Astrocyte (in vitro differentiated cells and primary cell): Measurements from ENCODE around the gene NPB. TPM values are rescaled to one million over a fixed set of nuclear protein-coding genes. Genes with fewer than 3 reads are reported as not detected.

Experiments
- DNase-seq: peaks from one replicate; pipeline ENCODE4 v3.0.0-alpha.2; 2010; ENCODE audit warnings: low read depth
- FAIRE-seq: peaks from 2 replicates; lab custom pipeline; 2011; peaks lifted over from hg19 to GRCh38; lab: Jason Lieb, UNC
- H2AFZ ChIP-seq: 2 replicates; pipeline ENCODE4 v1.6.0; 2012; ENCODE audit warnings: low read depth, low read length, inconsistent platforms
- H3K27ac ChIP-seq: 2 replicates; pipeline ENCODE4 v1.5.1; 2011; ENCODE audit warnings: low read depth, low read length, inconsistent platforms
- H3K27me3 ChIP-seq: 2 replicates; pipeline ENCODE4 v1.6.0; 2011; ENCODE audit warnings: low read length, inconsistent platforms; ENCODE audit not compliant: insufficient read depth
- H3K36me3 ChIP-seq: 2 replicates; pipeline ENCODE4 v1.5.1; 2011; ENCODE audit warnings: low read length, inconsistent platforms; ENCODE audit not compliant: insufficient read depth
- H3K4me1 ChIP-seq: 2 replicates; pipeline ENCODE4 v1.5.1; 2011; ENCODE audit warnings: low read length, inconsistent platforms; ENCODE audit not compliant: insufficient read depth
- H3K4me2 ChIP-seq: 2 replicates; pipeline ENCODE4 v1.6.0; 2012; ENCODE audit warnings: low read length, inconsistent platforms
- H3K4me3 ChIP-seq: 2 replicates; pipeline ENCODE4 v1.5.1; 2011; ENCODE audit warnings: low read depth, mild to moderate bottlenecking, low read length, inconsistent platforms; ENCODE audit not compliant: insufficient read depth
- H3K79me2 ChIP-seq: 2 replicates; pipeline ENCODE4 v1.6.0; 2012; ENCODE audit warnings: mild to moderate bottlenecking, low read length, inconsistent platforms; ENCODE audit not compliant: insufficient read depth
- H3K9ac ChIP-seq: 2 replicates; pipeline ENCODE4 v1.6.0; 2012; ENCODE audit warnings: mild to moderate bottlenecking, low read length, inconsistent platforms
- H3K9me3 ChIP-seq: 2 replicates; pipeline ENCODE4 v1.5.1; 2012; ENCODE audit warnings: low read depth, mild to moderate bottlenecking, low read length, inconsistent platforms; ENCODE audit not compliant: insufficient read depth
- H4K20me1 ChIP-seq: 2 replicates; pipeline ENCODE4 v1.6.0; 2012; ENCODE audit warnings: low read length, inconsistent platforms; ENCODE audit not compliant: insufficient read depth
- H3K27ac Mint-ChIP-seq: one replicate; pipeline ENCODE4 v1.8.0; 2021; ENCODE audit warnings: mild to moderate bottlenecking, mixed read lengths; ENCODE audit not compliant: unreplicated experiment
- H3K27me3 Mint-ChIP-seq: one replicate; pipeline ENCODE4 v1.8.0; 2021; ENCODE audit warnings: low read depth, mixed read lengths; ENCODE audit not compliant: unreplicated experiment
- H3K36me3 Mint-ChIP-seq: one replicate; pipeline ENCODE4 v1.8.0; 2021; ENCODE audit warnings: low read depth, mixed read lengths; ENCODE audit not compliant: unreplicated experiment
- H3K4me1 Mint-ChIP-seq: one replicate; pipeline ENCODE4 v1.8.0; 2021; ENCODE audit warnings: low read depth, mixed read lengths; ENCODE audit not compliant: unreplicated experiment
- H3K4me3 Mint-ChIP-seq: one replicate; pipeline ENCODE4 v1.8.0; 2021; ENCODE audit warnings: mild to moderate bottlenecking, moderate library complexity, mixed read lengths; ENCODE audit not compliant: unreplicated experiment
- H3K9me3 Mint-ChIP-seq: one replicate; pipeline ENCODE4 v1.8.0; 2021; ENCODE audit warnings: mild to moderate bottlenecking, mixed read lengths; ENCODE audit not compliant: unreplicated experiment
- EZH2 ChIP-seq: IDR thresholded peaks from 2 replicates; pipeline ENCODE4 v1.6.1; 2012; ENCODE audit warnings: mild to moderate bottlenecking, low read length, inconsistent platforms; ENCODE audit not compliant: insufficient read depth
- total RNA-seq: library from RNA; stranded (reverse); gene quantifications from 2 replicates; pipeline ENCODE4 v1.2.1, GENCODE V29; 2021
- TF ChIP-seq, protein P1 (sequence below): IDR thresholded peaks from 2 replicates; pipeline ENCODE4 v1.5.1; 2011; ENCODE audit warnings: low read depth, mild to moderate bottlenecking, inconsistent platforms, low read length, moderate library complexity; ENCODE audit not compliant: insufficient read depth

The NPB gene
- total RNA-seq, 1 donor from 2014 or later: 2.0 TPM

- H3K4me3 Mint-ChIP-seq: no peak overlapping the region
- H3K27ac Mint-ChIP-seq: peak overlapping the region; percentile 75
- FAIRE-seq (no peak), DNase-seq (no peak)
- no peak overlapping the region for H3K4me2 ChIP-seq
- H3K27ac ChIP-seq: peak overlapping the region; percentile 2
- H3K4me3 ChIP-seq: no peak overlapping the region
- no peaks in the 10 kb centered on the region for H3K27me3 Mint-ChIP-seq
- peaks cover 38% of the 10 kb centered on the region for H3K4me1 ChIP-seq
- H3K36me3 Mint-ChIP-seq: peaks cover 10% of the 10 kb centered on the region
- no peak for TF ChIP-seq EZH2
- TF ChIP-seq, protein P1, sequence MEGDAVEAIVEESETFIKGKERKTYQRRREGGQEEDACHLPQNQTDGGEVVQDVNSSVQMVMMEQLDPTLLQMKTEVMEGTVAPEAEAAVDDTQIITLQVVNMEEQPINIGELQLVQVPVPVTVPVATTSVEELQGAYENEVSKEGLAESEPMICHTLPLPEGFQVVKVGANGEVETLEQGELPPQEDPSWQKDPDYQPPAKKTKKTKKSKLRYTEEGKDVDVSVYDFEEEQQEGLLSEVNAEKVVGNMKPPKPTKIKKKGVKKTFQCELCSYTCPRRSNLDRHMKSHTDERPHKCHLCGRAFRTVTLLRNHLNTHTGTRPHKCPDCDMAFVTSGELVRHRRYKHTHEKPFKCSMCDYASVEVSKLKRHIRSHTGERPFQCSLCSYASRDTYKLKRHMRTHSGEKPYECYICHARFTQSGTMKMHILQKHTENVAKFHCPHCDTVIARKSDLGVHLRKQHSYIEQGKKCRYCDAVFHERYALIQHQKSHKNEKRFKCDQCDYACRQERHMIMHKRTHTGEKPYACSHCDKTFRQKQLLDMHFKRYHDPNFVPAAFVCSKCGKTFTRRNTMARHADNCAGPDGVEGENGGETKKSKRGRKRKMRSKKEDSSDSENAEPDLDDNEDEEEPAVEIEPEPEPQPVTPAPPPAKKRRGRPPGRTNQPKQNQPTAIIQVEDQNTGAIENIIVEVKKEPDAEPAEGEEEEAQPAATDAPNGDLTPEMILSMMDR: no peak
- peaks cover 79% of the 10 kb centered on the region for H3K79me2 ChIP-seq
- H2AFZ ChIP-seq: no peak overlapping the region
- H3K4me1 Mint-ChIP-seq: peaks cover 30% of the 10 kb centered on the region
- peaks cover 71% of the 10 kb centered on the region for H4K20me1 ChIP-seq
- peaks cover 5% of the 10 kb centered on the region for H3K36me3 ChIP-seq
- no peaks in the 10 kb centered on the region for H3K9me3 ChIP-seq
- H3K9me3 Mint-ChIP-seq: no peaks in the 10 kb centered on the region
- peak overlapping the region; percentile 96 for H3K9ac ChIP-seq
- no peaks in the 10 kb centered on the region for H3K27me3 ChIP-seq
Measured at GRCh38 chr17:81866440-81867169, 35.4 kb upstream of the NPB start.

- H3K4me1 ChIP-seq: peaks cover 42% of the 10 kb centered on the region
- FAIRE-seq (no peak), DNase-seq (no peak)
- H3K36me3 ChIP-seq: peaks cover 5% of the 10 kb centered on the region
- H3K9ac ChIP-seq: peak overlapping the region; percentile 96
- peaks cover 30% of the 10 kb centered on the region for H3K4me1 Mint-ChIP-seq
- H3K27me3 Mint-ChIP-seq: no peaks in the 10 kb centered on the region
- no peaks in the 10 kb centered on the region for H3K9me3 ChIP-seq
- TF ChIP-seq, protein P1: no peak
- no peak for TF ChIP-seq EZH2
- no peak overlapping the region for H3K4me3 Mint-ChIP-seq
- H3K27ac ChIP-seq: peak overlapping the region; percentile 64
- peaks cover 10% of the 10 kb centered on the region for H3K36me3 Mint-ChIP-seq
- peak overlapping the region; percentile 75 for H3K27ac Mint-ChIP-seq
- no peak overlapping the region for H3K4me3 ChIP-seq
- H2AFZ ChIP-seq: no peak overlapping the region
- H4K20me1 ChIP-seq: peaks cover 71% of the 10 kb centered on the region
- H3K4me2 ChIP-seq: peak overlapping the region; percentile 99
- no peaks in the 10 kb centered on the region for H3K9me3 Mint-ChIP-seq
- H3K27me3 ChIP-seq: no peaks in the 10 kb centered on the region
- H3K79me2 ChIP-seq: peaks cover 76% of the 10 kb centered on the region
Measured at GRCh38 chr17:81867170-81867990, 34.7 kb upstream of the NPB start.
